Activated CD4-positive, alpha-beta T cell treated with anti-CD3 and anti-CD28 coated beads, Interleukin-2, amount 10 ng/mL, durations not matched to agents 24 days and 14 days (primary cell): ENCODE measurements around the gene CD8A. TPM values are rescaled to one million over a fixed set of nuclear protein-coding genes. Genes with fewer than 3 reads are reported as not detected.
"Not testable (repeated sequence)": the region's sequence is repeated elsewhere in the genome, so short reads cannot be mapped to it uniquely, and the experiment has no call there.

Experiments
- DNase-seq: peaks from one replicate; pipeline ENCODE4 v3.0.0; 2022
- H3K27ac Mint-ChIP-seq: one replicate; pipeline ENCODE4 v1.8.0; 2022; ENCODE audit warnings: mild to moderate bottlenecking, mixed read lengths
- H3K27me3 Mint-ChIP-seq: one replicate; pipeline ENCODE4 v1.8.0; 2022; ENCODE audit warnings: mixed read lengths
- H3K36me3 Mint-ChIP-seq: one replicate; pipeline ENCODE4 v1.8.0; 2022; ENCODE audit warnings: low read depth, mild to moderate bottlenecking, mixed read lengths
- H3K4me1 Mint-ChIP-seq: one replicate; pipeline ENCODE4 v1.8.0; 2021; ENCODE audit warnings: mixed read lengths
- H3K4me3 Mint-ChIP-seq: one replicate; pipeline ENCODE4 v1.8.0; 2022; ENCODE audit warnings: mild to moderate bottlenecking, moderate library complexity, mixed read lengths
- H3K9me3 Mint-ChIP-seq: one replicate; pipeline ENCODE4 v1.8.0; 2021; ENCODE audit warnings: mixed read lengths
- intact Hi-C: fragments of 100-400 bp; cut with micrococcal nuclease; formaldehyde crosslinking; loops from one replicate; pipeline ENCODE4 v1.15.1; 2023
- total RNA-seq: library from RNA; stranded (reverse); gene quantifications from 2 replicates; pipeline ENCODE4 v1.2.3, GENCODE V29; 2022

CD8A gene
- total RNA-seq, 1 donor from 2014 or later, result 1.3 TPM

GRCh38 chr2:86751778-86752177, 38.9 kb downstream of the CD8A start:
- no peaks in the 10 kb centered on the region for H3K27me3 Mint-ChIP-seq
- peaks cover 69% of the 10 kb centered on the region for H3K36me3 Mint-ChIP-seq
- H3K27ac Mint-ChIP-seq, result no peak overlapping the region
- intact Hi-C loops, result no loop called here
- H3K4me1 Mint-ChIP-seq, result peaks cover 8% of the 10 kb centered on the region
- DNase-seq, result no peak
- peaks cover 10% of the 10 kb centered on the region for H3K9me3 Mint-ChIP-seq
- H3K4me3 Mint-ChIP-seq, result no peak overlapping the region

DNA sequence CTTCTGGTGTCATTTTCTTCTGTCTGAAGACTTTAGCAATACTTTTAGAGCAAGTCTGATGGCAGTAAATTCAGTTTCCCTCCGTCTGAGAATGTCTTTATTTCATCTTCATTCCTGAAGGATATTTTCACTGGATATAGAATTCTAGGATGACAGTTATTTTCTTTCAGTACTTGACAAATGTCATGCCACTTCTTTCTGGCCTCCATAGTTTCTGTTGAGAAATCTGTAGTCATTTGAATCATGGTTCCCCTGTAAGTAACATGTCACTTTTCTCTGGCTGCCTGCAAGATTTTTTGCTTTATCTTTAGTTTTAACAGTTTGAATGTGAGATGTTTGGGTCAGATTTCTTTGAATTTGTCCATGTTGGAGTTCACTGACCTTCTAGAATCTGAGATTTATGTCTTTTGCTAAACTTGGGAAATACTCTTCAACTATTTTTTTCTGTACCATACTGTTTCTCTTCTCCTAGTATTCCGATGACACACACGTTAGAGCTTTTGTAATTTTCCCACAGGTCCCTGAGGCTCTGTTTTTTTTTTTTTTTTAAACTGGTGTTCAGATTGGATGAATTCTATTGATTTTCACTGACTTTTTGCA, 40.4 kb downstream of the CD8A start:
- peaks cover 63% of the 10 kb centered on the region for H3K36me3 Mint-ChIP-seq
- no peak overlapping the region for H3K4me3 Mint-ChIP-seq
- H3K27me3 Mint-ChIP-seq, result no peaks in the 10 kb centered on the region
- H3K9me3 Mint-ChIP-seq, result peaks cover 10% of the 10 kb centered on the region
- peaks cover 8% of the 10 kb centered on the region for H3K4me1 Mint-ChIP-seq
- intact Hi-C loops, result no loop called here
- DNase-seq, result peak; percentile 7
- H3K27ac Mint-ChIP-seq, result no peak overlapping the region

- H3K4me1 Mint-ChIP-seq, result peaks cover 6% of the 10 kb centered on the region
- no peaks in the 10 kb centered on the region for H3K27me3 Mint-ChIP-seq
- no peak overlapping the region for H3K4me3 Mint-ChIP-seq
- DNase-seq, result no peak
- peaks cover 59% of the 10 kb centered on the region for H3K36me3 Mint-ChIP-seq
- intact Hi-C loops, result no loop called here
- peak overlapping the region; percentile 15 for H3K27ac Mint-ChIP-seq
- H3K9me3 Mint-ChIP-seq, result peaks cover 10% of the 10 kb centered on the region
Observed at GRCh38 chr2:86747711-86748639, 42.7 kb downstream of the CD8A start.

GRCh38 chr2:86746939-86747338, 43.8 kb downstream of the CD8A start:
- peaks cover 55% of the 10 kb centered on the region for H3K36me3 Mint-ChIP-seq

DNA sequence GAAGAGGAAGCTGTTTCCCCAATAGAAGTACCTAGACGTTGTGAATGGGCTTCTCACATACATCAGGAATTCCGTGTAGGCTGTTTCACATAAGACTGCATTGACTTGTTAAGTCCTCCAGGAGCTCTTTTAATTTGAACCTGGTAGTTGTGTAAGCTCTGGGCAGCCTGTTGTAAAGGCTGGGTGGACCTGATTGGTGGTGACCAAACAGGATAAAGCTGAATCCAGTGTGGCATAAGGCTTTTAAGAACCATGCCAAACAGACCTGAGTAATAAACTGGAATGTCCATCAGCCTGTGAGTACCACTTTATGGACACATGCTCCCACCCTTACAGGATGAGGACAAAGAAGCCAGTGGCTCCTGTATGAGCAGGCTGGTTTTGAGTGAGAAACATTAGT, 46.6 kb downstream of the CD8A start:
- H3K27me3 Mint-ChIP-seq, result no peaks in the 10 kb centered on the region
- no peak overlapping the region for H3K27ac Mint-ChIP-seq
- peaks cover 32% of the 10 kb centered on the region for H3K36me3 Mint-ChIP-seq
- no peak overlapping the region for H3K4me3 Mint-ChIP-seq
- peaks cover 6% of the 10 kb centered on the region for H3K4me1 Mint-ChIP-seq
- DNase-seq, result no peak
- no peaks in the 10 kb centered on the region for H3K9me3 Mint-ChIP-seq
- intact Hi-C loops, result no loop called here

More at GRCh38 chr2:86746939-86747338, 43.8 kb downstream of the CD8A start:
- Mint-ChIP-seq H3K4me1 (peaks cover 6% of the 10 kb centered on the region), H3K27ac (no peak overlapping the region), H3K9me3 (peaks cover 10% of the 10 kb centered on the region), H3K27me3 (no peaks in the 10 kb centered on the region), H3K4me3 (no peak overlapping the region)
- DNase-seq, result no peak
- intact Hi-C loops, result no loop called here

DNA sequence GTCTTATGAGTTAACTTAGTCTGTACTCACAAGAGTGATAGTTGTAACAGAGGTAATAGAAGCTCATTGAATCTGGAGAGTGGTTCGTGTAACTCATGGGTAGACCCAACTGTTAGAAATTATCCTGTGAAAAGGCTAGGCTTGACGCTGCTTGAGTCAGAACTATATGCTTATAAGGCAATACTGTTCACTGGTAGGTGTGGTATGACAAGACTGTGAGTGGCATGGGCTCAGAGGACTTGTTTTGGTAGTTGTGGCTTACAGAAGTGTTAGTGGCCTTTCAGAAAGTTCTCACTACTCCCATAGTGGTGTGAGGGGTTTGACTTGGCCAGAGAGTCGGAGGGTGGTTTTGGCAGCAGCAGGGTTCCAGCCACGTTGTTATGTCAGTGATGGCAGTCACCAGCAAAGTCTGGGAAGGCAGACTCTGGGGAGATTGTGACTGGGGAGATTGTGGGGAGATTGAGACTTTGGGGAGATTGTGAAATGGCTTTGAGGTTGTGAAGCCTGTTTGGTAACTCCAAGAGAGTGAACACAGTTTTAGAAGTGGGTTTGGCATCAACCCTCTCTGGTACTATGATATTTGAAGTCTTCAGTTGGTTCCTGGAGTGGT, 48.7 kb downstream of the CD8A start:
- H3K27ac Mint-ChIP-seq, H3K4me1 Mint-ChIP-seq, DNase-seq, H3K27me3 Mint-ChIP-seq, H3K9me3 Mint-ChIP-seq, intact Hi-C loops, H3K4me3 Mint-ChIP-seq: not testable (repeated sequence)
- peaks cover 22% of the 10 kb centered on the region for H3K36me3 Mint-ChIP-seq

GRCh38 chr2:86739889-86740288, 50.8 kb downstream of the CD8A start:
- not testable (repeated sequence) for H3K9me3 Mint-ChIP-seq

DNA sequence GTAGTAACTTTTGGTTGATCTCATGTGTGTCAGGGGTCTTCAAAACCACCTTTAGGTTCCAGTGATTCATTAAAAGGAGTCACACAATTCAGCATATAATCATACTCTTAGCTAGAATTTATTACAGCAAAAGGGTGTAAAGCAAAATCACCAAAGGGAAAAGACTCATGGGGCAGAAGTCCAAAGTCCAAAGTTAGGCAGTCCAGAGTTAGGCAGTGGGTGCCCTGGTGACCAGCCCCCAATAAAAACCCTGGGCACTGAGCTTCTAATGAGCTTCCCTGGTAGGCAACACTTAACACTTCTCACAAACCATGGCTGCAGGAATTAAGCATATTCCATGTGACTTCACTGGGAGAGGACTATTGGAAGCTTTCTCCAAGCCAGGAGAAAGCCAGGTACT, 51.2 kb downstream of the CD8A start:
- H3K4me1 Mint-ChIP-seq, H3K27ac Mint-ChIP-seq, H3K27me3 Mint-ChIP-seq, DNase-seq, H3K4me3 Mint-ChIP-seq, intact Hi-C loops, H3K9me3 Mint-ChIP-seq: not testable (repeated sequence)
- peaks cover 15% of the 10 kb centered on the region for H3K36me3 Mint-ChIP-seq

More at GRCh38 chr2:86739889-86740288, 50.8 kb downstream of the CD8A start:
- peaks cover 15% of the 10 kb centered on the region for H3K36me3 Mint-ChIP-seq
- H3K4me1 Mint-ChIP-seq, H3K27me3 Mint-ChIP-seq, H3K27ac Mint-ChIP-seq, DNase-seq, H3K4me3 Mint-ChIP-seq, intact Hi-C loops: not testable (repeated sequence)

- DNase-seq, H3K4me3 Mint-ChIP-seq, H3K4me1 Mint-ChIP-seq, H3K27ac Mint-ChIP-seq, H3K36me3 Mint-ChIP-seq, intact Hi-C loops, H3K27me3 Mint-ChIP-seq, H3K9me3 Mint-ChIP-seq: not testable (repeated sequence)
Observed at GRCh38 chr2:86734896-86735295, 55.8 kb downstream of the CD8A start.

Other genes with a start within 250 kb of the CD8A start
- 28.3 and 29.0 TPM in 2 replicates for gene CHMP3, start 227.5 kb downstream of the CD8A start, total RNA-seq
- 11.7 and 12.1 TPM in 2 replicates for gene RNF103, start 167.0 kb downstream of the CD8A start, total RNA-seq
- gene RMND5A, start 70.6 kb downstream of the CD8A start, total RNA-seq, result 42.0 and 46.4 TPM in 2 replicates
- 0.50 TPM in 1 of 2 replicates, not detected in the other for gene CD8B, start 71.0 kb upstream of the CD8A start, total RNA-seq
- 1.1 and 3.0 TPM in 2 replicates for gene RGPD1, start 151.2 kb upstream of the CD8A start, total RNA-seq
- 0.85 and 3.4 TPM in 2 replicates for gene PLGLB1, start 230.9 kb upstream of the CD8A start, total RNA-seq